Fibroblast of lung (primary cell): ENCODE measurements around the gene MROH9.

Experiments
- CTCF ChIP-seq, 2 donors: IDR thresholded peaks in 1 of 2; conservative IDR thresholded peaks in 1 of 2; 1 replicate in 1 of 2; 2 replicates in 1 of 2; pipeline ENCODE4 v1.5.1; 2011 to 2012; ENCODE audit warnings: low read length in 2 of 2, control low read depth in 1 of 2, inconsistent platforms in 1 of 2, low read depth in 1 of 2, mild to moderate bottlenecking in 1 of 2
- EZH2 ChIP-seq: IDR thresholded peaks from 2 replicates; pipeline ENCODE4 v1.5.1; 2012; ENCODE audit warnings: low read length, control low read depth, mild to moderate bottlenecking; ENCODE audit errors: missing control alignments

- no peak for TF ChIP-seq CTCF (conservative IDR thresholded peaks at IDR 0.05 in 1 of 2, IDR thresholded peaks at IDR 0.05 in 1 of 2; ENCODE audit: low read depth in 1 of 2, low read length in 2 of 2)
- no peak for TF ChIP-seq EZH2
Observed at GRCh38 chr1:170964506-170964905, 29.2 kb downstream of the MROH9 start.
